HepG2 (cell line): ENCODE results near the gene CPLANE2. TPM values are rescaled to one million over a fixed set of nuclear protein-coding genes. Genes with fewer than 3 reads are reported as not detected.

ENCODE experiments used
- KDM1A ChIP-seq: IDR thresholded peaks from 2 replicates; pipeline ENCODE4 v1.6.1; 2016; ENCODE audit warnings: missing compliant biosample characterization
- KDM2A ChIP-seq: sonication (generic); formaldehyde crosslinking; IDR thresholded peaks from 2 replicates; pipeline ENCODE4 v1.4.0; 2020; ENCODE audit warnings: low read depth, missing genetic modification reagents, borderline replicate concordance
- MBD4 ChIP-seq: IDR thresholded peaks from 2 replicates; pipeline ENCODE4 v1.6.1; 2012; ENCODE audit warnings: low read length, inconsistent platforms, borderline replicate concordance
- MTF2 ChIP-seq: sonication (generic); formaldehyde crosslinking; IDR thresholded peaks from 2 replicates; pipeline ENCODE4 v1.5.0; 2020; ENCODE audit warnings: missing genetic modification reagents, borderline replicate concordance
- NFKB2 ChIP-seq: sonication (generic); formaldehyde crosslinking; IDR thresholded peaks from 2 replicates; pipeline ENCODE4 v1.4.0; 2020; ENCODE audit warnings: missing genetic modification reagents, borderline replicate concordance
- RFXAP ChIP-seq: sonication (generic); formaldehyde crosslinking; IDR thresholded peaks from 2 replicates; pipeline ENCODE4 v1.4.0; 2020; ENCODE audit warnings: missing genetic modification reagents, borderline replicate concordance
- RXRA ChIP-seq: sonication (generic); formaldehyde crosslinking; IDR thresholded peaks from 2 replicates; pipeline ENCODE4 v1.5.1; 2020; ENCODE audit warnings: missing genetic modification reagents
- TERF1 ChIP-seq: sonication (generic); formaldehyde crosslinking; IDR thresholded peaks from 2 replicates; pipeline ENCODE4 v1.8.0; 2022; ENCODE audit warnings: mild to moderate bottlenecking, missing genetic modification reagents, moderate library complexity
- ZKSCAN5 ChIP-seq: sonication (generic); formaldehyde crosslinking; IDR thresholded peaks from 2 replicates; pipeline ENCODE4 v1.5.1; 2020; ENCODE audit warnings: mild to moderate bottlenecking, missing genetic modification reagents
- ZNF367 ChIP-seq: sonication (generic); formaldehyde crosslinking; IDR thresholded peaks from 2 replicates; pipeline ENCODE4 v1.4.0; 2020; ENCODE audit warnings: missing genetic modification reagents, borderline replicate concordance
- ZNF383 ChIP-seq: sonication (generic); formaldehyde crosslinking; IDR thresholded peaks from 2 replicates; pipeline ENCODE4 v1.4.0; 2020; ENCODE audit warnings: missing genetic modification reagents, mild to moderate bottlenecking, borderline replicate concordance
- ZNF569 ChIP-seq: sonication (generic); formaldehyde crosslinking; IDR thresholded peaks from 2 replicates; pipeline ENCODE4 v1.5.0; 2020; ENCODE audit warnings: mild to moderate bottlenecking, missing genetic modification reagents, moderate library complexity, borderline replicate concordance
- ZNF768 ChIP-seq: sonication (generic); formaldehyde crosslinking; IDR thresholded peaks from 2 replicates; pipeline ENCODE4 v1.4.0; 2020; ENCODE audit warnings: missing genetic modification reagents
- ZNF777 ChIP-seq: sonication (generic); formaldehyde crosslinking; IDR thresholded peaks from 2 replicates; pipeline ENCODE4 v1.4.0; 2020; ENCODE audit warnings: missing genetic modification reagents
- polyA plus RNA-seq, 8 experiments: library from polyadenylated mRNA; depleted of rRNA in 3 of 8; stranded (reverse) in 7 of 8; unstranded in 1 of 8; fragments of >200 nt; fragmentation: Illumina TruSeq in 4 of 8; extraction: Trizol in 4 of 8; gene quantifications; 2 replicates each; pipeline versions ENCODE4 v1.2.1 to v1.2.3, GENCODE V29; 2011 to 2016; ENCODE audit warnings: low read depth in 4 of 8, missing spikeins in 1 of 8, mixed read lengths in 1 of 8; ENCODE audit not compliant: insufficient read depth in 1 of 8
- total RNA-seq, 5 experiments: library from RNA; depleted of rRNA; stranded (reverse); fragments of >200 nt; fragmentation: Illumina TruSeq; extraction: Trizol; gene quantifications; 2 replicates each; pipeline ENCODE4 v1.2.3, GENCODE V29; 2016; ENCODE audit warnings: low read depth in 1 of 5
- TF ChIP-seq, protein P1 (sequence below): sonication (generic); formaldehyde crosslinking; IDR thresholded peaks from 2 replicates; pipeline ENCODE4 v1.4.0; 2020; ENCODE audit warnings: missing genetic modification reagents
- TF ChIP-seq, protein P2 (sequence below): sonication (generic); formaldehyde crosslinking; IDR thresholded peaks from 2 replicates; pipeline ENCODE4 v1.4.0; 2020; ENCODE audit warnings: missing genetic modification reagents, borderline replicate concordance

The CPLANE2 gene
- total and polyA plus RNA-seq, 2 of the 13 experiments (the other 11 are each of a cell fraction or from before 2014, with no cell fraction given) = 0.29 to 1.6 TPM

- 0 out of 2 replicates have a peak, but pooled peaks have one; percentile 35 for TF ChIP-seq NFKB2 (CRISPR knock-in tag)
- no peak for TF ChIP-seq TERF1 (CRISPR knock-in tag)
- no peak for TF ChIP-seq MBD4
- no peak for TF ChIP-seq KDM2A (CRISPR knock-in tag)
- TF ChIP-seq, protein P1, sequence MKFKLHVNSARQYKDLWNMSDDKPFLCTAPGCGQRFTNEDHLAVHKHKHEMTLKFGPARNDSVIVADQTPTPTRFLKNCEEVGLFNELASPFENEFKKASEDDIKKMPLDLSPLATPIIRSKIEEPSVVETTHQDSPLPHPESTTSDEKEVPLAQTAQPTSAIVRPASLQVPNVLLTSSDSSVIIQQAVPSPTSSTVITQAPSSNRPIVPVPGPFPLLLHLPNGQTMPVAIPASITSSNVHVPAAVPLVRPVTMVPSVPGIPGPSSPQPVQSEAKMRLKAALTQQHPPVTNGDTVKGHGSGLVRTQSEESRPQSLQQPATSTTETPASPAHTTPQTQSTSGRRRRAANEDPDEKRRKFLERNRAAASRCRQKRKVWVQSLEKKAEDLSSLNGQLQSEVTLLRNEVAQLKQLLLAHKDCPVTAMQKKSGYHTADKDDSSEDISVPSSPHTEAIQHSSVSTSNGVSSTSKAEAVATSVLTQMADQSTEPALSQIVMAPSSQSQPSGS (CRISPR knock-in tag) = no peak
- TF ChIP-seq MTF2 (CRISPR knock-in tag) = no peak
- peak; percentile 73; the same call in 1 of the 2 replicates for TF ChIP-seq KDM1A (CRISPR knock-in tag)
- TF ChIP-seq ZNF768 = peak; percentile 99
- TF ChIP-seq, protein P2, sequence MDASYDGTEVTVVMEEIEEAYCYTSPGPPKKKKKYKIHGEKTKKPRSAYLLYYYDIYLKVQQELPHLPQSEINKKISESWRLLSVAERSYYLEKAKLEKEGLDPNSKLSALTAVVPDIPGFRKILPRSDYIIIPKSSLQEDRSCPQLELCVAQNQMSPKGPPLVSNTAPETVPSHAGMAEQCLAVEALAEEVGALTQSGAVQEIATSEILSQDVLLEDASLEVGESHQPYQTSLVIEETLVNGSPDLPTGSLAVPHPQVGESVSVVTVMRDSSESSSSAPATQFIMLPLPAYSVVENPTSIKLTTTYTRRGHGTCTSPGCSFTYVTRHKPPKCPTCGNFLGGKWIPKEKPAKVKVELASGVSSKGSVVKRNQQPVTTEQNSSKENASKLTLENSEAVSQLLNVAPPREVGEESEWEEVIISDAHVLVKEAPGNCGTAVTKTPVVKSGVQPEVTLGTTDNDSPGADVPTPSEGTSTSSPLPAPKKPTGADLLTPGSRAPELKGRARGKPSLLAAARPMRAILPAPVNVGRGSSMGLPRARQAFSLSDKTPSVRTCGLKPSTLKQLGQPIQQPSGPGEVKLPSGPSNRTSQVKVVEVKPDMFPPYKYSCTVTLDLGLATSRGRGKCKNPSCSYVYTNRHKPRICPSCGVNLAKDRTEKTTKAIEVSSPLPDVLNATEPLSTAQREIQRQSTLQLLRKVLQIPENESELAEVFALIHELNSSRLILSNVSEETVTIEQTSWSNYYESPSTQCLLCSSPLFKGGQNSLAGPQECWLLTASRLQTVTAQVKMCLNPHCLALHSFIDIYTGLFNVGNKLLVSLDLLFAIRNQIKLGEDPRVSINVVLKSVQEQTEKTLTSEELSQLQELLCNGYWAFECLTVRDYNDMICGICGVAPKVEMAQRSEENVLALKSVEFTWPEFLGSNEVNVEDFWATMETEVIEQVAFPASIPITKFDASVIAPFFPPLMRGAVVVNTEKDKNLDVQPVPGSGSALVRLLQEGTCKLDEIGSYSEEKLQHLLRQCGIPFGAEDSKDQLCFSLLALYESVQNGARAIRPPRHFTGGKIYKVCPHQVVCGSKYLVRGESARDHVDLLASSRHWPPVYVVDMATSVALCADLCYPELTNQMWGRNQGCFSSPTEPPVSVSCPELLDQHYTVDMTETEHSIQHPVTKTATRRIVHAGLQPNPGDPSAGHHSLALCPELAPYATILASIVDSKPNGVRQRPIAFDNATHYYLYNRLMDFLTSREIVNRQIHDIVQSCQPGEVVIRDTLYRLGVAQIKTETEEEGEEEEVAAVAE (CRISPR knock-in tag) = no peak
- no peak for TF ChIP-seq RFXAP (CRISPR knock-in tag)
- TF ChIP-seq ZNF367 (CRISPR knock-in tag) = no peak
- no peak for TF ChIP-seq ZNF569 (CRISPR knock-in tag)
- TF ChIP-seq RXRA = no peak
- TF ChIP-seq ZNF383 (CRISPR knock-in tag) = no peak
- TF ChIP-seq ZKSCAN5 (CRISPR knock-in tag) = no peak
- no peak for TF ChIP-seq ZNF777
Measured at GRCh38 chr1:16183765-16184556, 53.0 kb downstream of the CPLANE2 start (continued).
